GM12878 (cell line): ENCODE results near the gene RAP1GAP2. TPM values are rescaled to one million over a fixed set of nuclear protein-coding genes. Genes with fewer than 3 reads are reported as not detected.

Experiments
- ATAC-seq: fragments of 200-7000 bp; cut with Tn5 transposase; 3 replicates; pipeline ENCODE4 v1.9.1; 2020; ENCODE audit warnings: mild to moderate bottlenecking, moderate library complexity
- BruUV-seq: library from RNA; stranded (reverse); fragments of 400-500 nt; replicated peaks from 2 replicates; lab custom pipeline; 2021; lab: Mats Ljungman, UMichigan
- CTCF ChIA-PET: fragments of 300-600 bp; sonication (Branson Sonifier 250); formaldehyde crosslinking; extraction: SDS; loops from one replicate; lab custom pipeline; 2021; ENCODE audit warnings: inconsistent platforms; lab: Yijun Ruan, JAX
- POLR2A ChIA-PET: fragments of 350-600 bp; formaldehyde crosslinking; extraction: SDS; loops from one replicate; lab custom pipeline; 2021; ENCODE audit warnings: inconsistent platforms; lab: Charles Lee
- RAD21 ChIA-PET: fragments of 300-600 bp; sonication (Branson Sonifier 250); formaldehyde crosslinking; loops from one replicate; lab custom pipeline; 2023; ENCODE audit warnings: antibody characterized with exemption; ENCODE audit not compliant: unreplicated experiment; lab: Charles Lee
- SMC1A ChIA-PET: fragments of 300-600 bp; sonication (Branson Sonifier 250); formaldehyde crosslinking; loops from one replicate; lab custom pipeline; 2023; ENCODE audit not compliant: unreplicated experiment, uncharacterized antibody; lab: Charles Lee
- DNase-seq: peaks from one replicate; pipeline ENCODE4 v3.0.0-alpha.2; 2011; ENCODE audit warnings: low read depth, low spot score
- FAIRE-seq: peaks from 3 replicates; lab custom pipeline; 2011; peaks lifted over from hg19 to GRCh38; lab: Jason Lieb, UNC
- H2AFZ ChIP-seq: 2 replicates; pipeline ENCODE4 v1.6.0; 2011; ENCODE audit warnings: low read depth, low read length, control low read depth; ENCODE audit not compliant: control insufficient read depth
- H3K27ac ChIP-seq: 2 replicates; pipeline ENCODE4 v1.5.1; 2011; ENCODE audit warnings: control low read depth; ENCODE audit not compliant: control insufficient read depth, insufficient read depth
- H3K27me3 ChIP-seq, 2 experiments: replicated peaks in 1 of 2; 2 replicates each; pipeline versions ENCODE4 v1.6.0 to v1.6.1; 2011; ENCODE audit warnings: low read length in 1 of 2; ENCODE audit not compliant: control insufficient read depth in 2 of 2, insufficient read depth in 2 of 2
- H3K36me3 ChIP-seq, 2 experiments: 2 replicates each; pipeline ENCODE4 v1.5.1; 2011; ENCODE audit warnings: low read length in 1 of 2; ENCODE audit not compliant: control insufficient read depth in 2 of 2, insufficient read depth in 2 of 2
- H3K4me1 ChIP-seq: 2 replicates; pipeline ENCODE4 v1.6.1; 2011; ENCODE audit warnings: mild to moderate bottlenecking, low read length, moderate library complexity, mixed read lengths; ENCODE audit not compliant: control insufficient read depth, insufficient read depth
- H3K4me2 ChIP-seq: 2 replicates; pipeline ENCODE4 v1.6.0; 2011; ENCODE audit warnings: control low read depth; ENCODE audit not compliant: control insufficient read depth, insufficient read depth
- H3K4me3 ChIP-seq: fragments of 200-600 bp; sonication (generic); 2 replicates; pipeline ENCODE4 v1.5.1; 2016
- H3K79me2 ChIP-seq: 2 replicates; pipeline ENCODE4 v1.6.0; 2011; ENCODE audit warnings: low read length; ENCODE audit not compliant: control insufficient read depth, insufficient read depth
- H3K9ac ChIP-seq: 2 replicates; pipeline ENCODE4 v1.8.0; 2011; ENCODE audit warnings: low read length, control low read depth, mixed read lengths; ENCODE audit not compliant: control insufficient read depth, insufficient read depth
- H3K9me3 ChIP-seq: replicated peaks from 3 replicates; pipeline ENCODE4 v1.5.1; 2011; ENCODE audit warnings: mild to moderate bottlenecking, low read length; ENCODE audit not compliant: control insufficient read depth, insufficient read depth
- H4K20me1 ChIP-seq: 2 replicates; pipeline ENCODE4 v1.6.0; 2011; ENCODE audit not compliant: control insufficient read depth, insufficient read depth
- NKRF ChIP-seq: fragments of 450-650 bp; conservative IDR thresholded peaks from 2 replicates; pipeline ENCODE4 v1.6.1; 2017; ENCODE audit warnings: mild to moderate bottlenecking, moderate library complexity
- NR2F1 ChIP-seq: fragments of 450-650 bp; conservative IDR thresholded peaks from 2 replicates; pipeline ENCODE4 v1.6.1; 2017; ENCODE audit warnings: mild to moderate bottlenecking
- POU2F2 ChIP-seq: IDR thresholded peaks from 3 replicates; pipeline ENCODE4 v1.6.1; 2011; ENCODE audit warnings: low read depth, mild to moderate bottlenecking, low read length, borderline replicate concordance
- ZBTB11 ChIP-seq: fragments of 450-650 bp; formaldehyde crosslinking; IDR thresholded peaks from 2 replicates; pipeline ENCODE4 v1.5.0; 2022; ENCODE audit warnings: mild to moderate bottlenecking, missing genetic modification characterization
- ZNF687 ChIP-seq: fragments of 450-650 bp; IDR thresholded peaks from 2 replicates; pipeline ENCODE4 v1.6.1; 2017; ENCODE audit warnings: mild to moderate bottlenecking, moderate library complexity
- WGBS: methylation state at CpG from one replicate; pipeline ENCODE4 v1.1.6; 2016; ENCODE audit warnings: low lambda C conversion rate; ENCODE audit not compliant: insufficient replicate concordance, insufficient coverage; ENCODE audit errors: missing lambda C conversion rate; 5-methylcytosine and 5-hydroxymethylcytosine counted together
- in situ Hi-C: fragments of 300-500 bp; cut with MboI; formaldehyde crosslinking; loops from 9 replicates; pipeline ENCODE4 v1.14.3; 2018; ENCODE audit warnings: mixed read lengths
- intact Hi-C: fragments of 100-400 bp; cut with micrococcal nuclease; formaldehyde crosslinking; loops from one replicate; pipeline ENCODE4 v1.14.2; 2022; ENCODE audit not compliant: unreplicated experiment
- polyA plus RNA-seq, 11 experiments: library from polyadenylated mRNA; depleted of rRNA in 4 of 11; unstranded in 6 of 11; stranded (reverse) in 5 of 11; fragments of >200 nt; fragmentation: Nextera tagmentation in 4 of 11; fragmentation: Illumina TruSeq in 1 of 11; extraction: Ambion mirVana in 4 of 11; extraction: Trizol in 1 of 11; gene quantifications; 1 replicate in 1 of 11; 2 replicates in 10 of 11; pipeline versions ENCODE4 v1.2.1 to v1.2.3, GENCODE V29; 2011 to 2016; ENCODE audit warnings: inconsistent platforms in 2 of 11, missing spikeins in 2 of 11, low read depth in 1 of 11
- total RNA-seq, 4 experiments: library from RNA; depleted of rRNA in 3 of 4; stranded (reverse); fragments of >200 nt in 3 of 4; fragmentation: Illumina TruSeq in 1 of 4; extraction: Trizol in 1 of 4; gene quantifications; 2 replicates each; pipeline versions ENCODE4 v1.2.1 to v1.2.3, GENCODE V29; 2013 to 2021

The RAP1GAP2 gene
- total and polyA plus RNA-seq, 10 of the 15 experiments (the other 5 are each of a cell fraction or from before 2014, with no cell fraction given): 0.03 to 0.95 (median 0.49) TPM; not detected in 2

GRCh38 chr17:2819921-2820501 lies 23.8 kb downstream of the RAP1GAP2 start:
- FAIRE-seq (no peak), DNase-seq (no peak), ATAC-seq (no peak)
- H3K9ac ChIP-seq: no peak overlapping the region
- RAD21 ChIA-PET: no interaction called here
- H3K4me2 ChIP-seq: no peak overlapping the region
- no peaks in the 10 kb centered on the region for H4K20me1 ChIP-seq
- in situ Hi-C loops (no loop called here), intact Hi-C loops (no loop called here)
- H3K9me3 ChIP-seq: no peaks in the 10 kb centered on the region
- 62% methylated on average over 11 of the region's 11 CpGs for WGBS
- BruUV-seq: no TSS peak
- no peak overlapping the region for H2AFZ ChIP-seq
- no peaks in the 10 kb centered on the region for H3K27me3 ChIP-seq
- POLR2A ChIA-PET: no interaction called here
- CTCF ChIA-PET: no interaction called here
- peaks cover 7% of the 10 kb centered on the region for H3K4me1 ChIP-seq
- no peaks in the 10 kb centered on the region for H3K79me2 ChIP-seq
- H3K4me3 ChIP-seq: no peak overlapping the region
- SMC1A ChIA-PET: no interaction called here
- no peak overlapping the region for H3K27ac ChIP-seq
- no peaks in the 10 kb centered on the region for H3K36me3 ChIP-seq
- TF ChIP-seq POU2F2: no peak
- TF ChIP-seq ZNF687: no peak
- TF ChIP-seq NR2F1: no peak
- no peak for TF ChIP-seq NKRF
- TF ChIP-seq ZBTB11: no peak
